Transverse colon (tissue), 4 donors: Measurements from ENCODE around the gene HOXB4. TPM values are rescaled to one million over a fixed set of nuclear protein-coding genes. Genes with fewer than 3 reads are reported as not detected.

Experiments used
- DNase-seq: peaks from one replicate; pipeline ENCODE4 v3.0.0-alpha.2; 2019
- H3K27ac ChIP-seq, 4 donors: fragments of 200-600 bp; sonication (generic); 2 replicates each; pipeline ENCODE4 v1.5.1; 2016 to 2018; ENCODE audit warnings: inconsistent platforms in 4 of 4
- H3K27me3 ChIP-seq: fragments of 200-600 bp; sonication (generic); 2 replicates; pipeline ENCODE4 v1.5.1; 2017; ENCODE audit warnings: inconsistent platforms
- H3K36me3 ChIP-seq, 4 donors: fragments of 200-600 bp; sonication (generic); 2 replicates each; pipeline ENCODE4 v1.5.1; 2017 to 2019; ENCODE audit warnings: inconsistent platforms in 4 of 4
- H3K4me1 ChIP-seq, 4 donors: fragments of 200-600 bp; sonication (generic); 2 replicates each; pipeline ENCODE4 v1.5.1; 2017 to 2020; ENCODE audit warnings: inconsistent platforms in 4 of 4
- H3K4me3 ChIP-seq, 4 donors: fragments of 200-600 bp; sonication (generic); 1 replicate in 1 of 4; 2 replicates in 3 of 4; pipeline versions ENCODE4 v1.5.1 to v1.6.1; 2017 to 2019; ENCODE audit warnings: inconsistent platforms in 4 of 4
- H3K9me3 ChIP-seq, 2 donors: fragments of 200-600 bp; sonication (generic); 2 replicates each; pipeline ENCODE4 v1.5.1; 2017 to 2019; ENCODE audit warnings: inconsistent platforms in 2 of 2
- CTCF ChIP-seq, 5 experiments: fragments of 200-600 bp in 3 of 5; fragments of 450-650 bp in 2 of 5; sonication (generic) in 3 of 5; IDR thresholded peaks; 1 replicate in 2 of 5; 2 replicates in 3 of 5; pipeline ENCODE4 v1.5.1; 2016 to 2017; ENCODE audit warnings: antibody characterized with exemption in 5 of 5, inconsistent platforms in 3 of 5, mild to moderate bottlenecking in 2 of 5, moderate library complexity in 1 of 5
- EP300 ChIP-seq: sonication (generic); formaldehyde crosslinking; IDR thresholded peaks from one replicate; pipeline ENCODE4 v1.6.1; 2017; ENCODE audit warnings: antibody characterized with exemption, low read depth
- POLR2A ChIP-seq: fragments of 450-650 bp; IDR thresholded peaks from one replicate; pipeline ENCODE4 v1.6.1; 2016; ENCODE audit warnings: antibody characterized with exemption, mild to moderate bottlenecking, moderate library complexity
- POLR2AphosphoS5 ChIP-seq, 3 donors: sonication (generic); formaldehyde crosslinking; IDR thresholded peaks; one replicate each; pipeline ENCODE4 v1.6.1; 2016; ENCODE audit warnings: antibody characterized with exemption in 3 of 3
- WGBS, 2 donors: methylation state at CpG; one replicate each; pipeline ENCODE4 v1.1.5; 2018; ENCODE audit warnings: low coverage in 1 of 2; 5-methylcytosine and 5-hydroxymethylcytosine counted together
- in situ Hi-C, 4 donors: fragments of 200-750 bp; cut with MboI; loops; one replicate each; pipeline versions ENCODE4 v1.15.0 to v1.15.1; 2017; ENCODE audit warnings: low sequenced_read_pairs in 3 of 4, low pct_ligation_motif_present in 1 of 4, low pct_unique_long_range_greater_than_20kb in 1 of 4
- intact Hi-C: fragments of 100-400 bp; cut with DNase I; formaldehyde crosslinking; loops from one replicate; pipeline ENCODE4 v1.15.1; 2023; ENCODE audit warnings: low total_unique reads
- total RNA-seq, 4 donors: library from RNA; depleted of rRNA; stranded (reverse); fragments of >200 nt; gene quantifications; one replicate each; pipeline ENCODE4 v1.1.0, GENCODE V29; 2016

HOXB4 gene
- total RNA-seq, 4 donors from 2014 or later = 1.9 to 4.8 (median 2.0) TPM; not detected in 1

GRCh38 chr17:48615963-48616716, 38.0 kb upstream of the HOXB4 start:
- H3K36me3 ChIP-seq = no peaks in the 10 kb centered on the region
- no peaks in the 10 kb centered on the region for H3K9me3 ChIP-seq
- WGBS, 2 donors = 6 to 31% methylated on average over 3 to 16 of the region's 17 CpGs
- intact Hi-C loops = loop anchor here (5.0 kb wide), 1 partner anchor 279 kb away; no protein-coding TSS in a partner anchor
- no peak overlapping the region for H3K4me3 ChIP-seq
- H3K27ac ChIP-seq = peak overlapping the region in 2 of 4 donors; percentile 26 to 91
- in situ Hi-C loops = no loop called here
- TF ChIP-seq CTCF (IDR thresholded peaks at IDR 0.05) (no peak), POLR2A (no peak), EP300 (no peak), POLR2AphosphoS5 (IDR thresholded peaks at IDR 0.05) (no peak)
- peaks cover 100% of the 10 kb centered on the region for H3K27me3 ChIP-seq
- peaks cover 0 to 85% (median 63%) of the 10 kb centered on the region in 4 donors for H3K4me1 ChIP-seq
- no peak for DNase-seq

GRCh38 chr17:48615047-48615962, 37.2 kb upstream of the HOXB4 start, which contains the start of gene HOXB8:
HOXB8 (minus strand) TSS chr17:48615292; CDS start chr17:48614704, 588 bp downstream.
- peak within 1 kb of the TSS in 3 of 4 donors; percentile 62 to 75 (median 70) for H3K4me3 ChIP-seq
- peaks cover 93% of the 10 kb centered on the region for H3K27me3 ChIP-seq
- no peak for DNase-seq
- in situ Hi-C loops = no loop called here
- no peaks in the 10 kb centered on the region for H3K36me3 ChIP-seq
- intact Hi-C loops = loop anchor here (5.0 kb wide), 1 partner anchor 278 kb away; no protein-coding TSS in a partner anchor
- no peaks in the 10 kb centered on the region for H3K9me3 ChIP-seq
- H3K27ac ChIP-seq = peak within 1 kb of the TSS; percentile 90 to 94 (median 92)
- TF ChIP-seq POLR2AphosphoS5 (IDR thresholded peaks at IDR 0.05) = peak in 1 of 3 donors; percentile 10
- TF ChIP-seq EP300 = no peak
- TF ChIP-seq CTCF (IDR thresholded peaks at IDR 0.05) = no peak
- peaks cover 0 to 77% (median 59%) of the 10 kb centered on the region in 4 donors for H3K4me1 ChIP-seq
- 15 to 23% methylated on average over 30 to 41 of the region's 41 CpGs for WGBS, 2 donors

GRCh38 chr17:48613862-48614694, 35.9 kb upstream of the HOXB4 start:
- Histone ChIP-seq H3K9me3 (no peaks in the 10 kb centered on the region), H3K4me3 (peak overlapping the region in 3 of 4 donors; percentile 62 to 75 (median 70)), H3K27me3 (peaks cover 81% of the 10 kb centered on the region), H3K4me1 (peaks cover 0 to 75% (median 62%) of the 10 kb centered on the region in 4 donors), H3K36me3 (no peaks in the 10 kb centered on the region), H3K27ac (peak overlapping the region; percentile 90 to 94 (median 92))
- TF ChIP-seq EP300 (no peak), CTCF (IDR thresholded peaks at IDR 0.05) (no peak), POLR2A (no peak), POLR2AphosphoS5 (IDR thresholded peaks at IDR 0.05) (peak in 1 of 3 donors; percentile 26)
- intact Hi-C loops (no loop called here), in situ Hi-C loops (no loop called here)
- 6 to 14% methylated on average over 3 to 55 of the region's 55 CpGs for WGBS, 2 donors
- DNase-seq = no peak
